ENCODE data around the gene TMEM184B.

TMEM184B gene

DNA sequence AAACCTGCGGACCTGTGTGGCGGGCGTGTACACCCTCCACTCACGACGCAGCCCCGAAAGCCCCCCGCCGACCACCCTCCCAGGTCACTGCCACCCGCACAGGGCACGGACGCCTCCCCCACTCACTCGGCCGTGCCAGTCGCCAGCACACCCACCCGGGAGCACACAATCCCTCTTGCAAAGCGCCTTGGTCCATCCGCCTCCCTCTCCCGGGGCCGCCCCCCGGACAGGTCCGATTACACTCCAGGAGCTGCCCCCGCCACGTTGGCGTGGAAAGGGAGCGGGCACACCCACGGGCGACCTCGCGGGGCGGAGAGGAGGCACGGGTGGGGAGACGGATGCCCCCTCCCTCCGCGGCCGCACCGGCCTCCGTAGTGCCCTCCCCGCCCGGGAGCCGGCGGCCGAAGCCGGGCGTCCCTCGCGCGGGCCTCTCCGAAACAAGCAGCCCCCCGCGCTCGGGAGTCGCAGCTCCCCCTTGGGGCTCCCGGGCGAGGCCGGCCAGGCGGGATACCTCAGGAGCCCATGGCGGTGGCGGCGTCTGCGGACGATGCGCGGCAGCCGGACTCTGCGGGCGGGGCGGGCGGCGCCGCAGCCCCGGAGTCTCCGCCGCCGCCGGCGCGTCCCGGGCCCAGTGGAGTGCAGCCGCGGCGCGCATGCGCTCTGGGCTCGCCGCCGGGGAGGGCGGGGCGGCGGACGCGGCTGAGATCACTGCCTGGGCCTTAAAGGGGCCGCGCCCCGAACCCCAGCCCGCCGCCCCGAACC, at the start of gene TMEM184B:
TSS of gene TMEM184B (minus strand) at position 638 of the 762 bp plus-strand sequence. CDS start 25,049 bp downstream, outside the sequence.
- peak; percentile 49 to 73 (median 62) for DNase-seq

DNA sequence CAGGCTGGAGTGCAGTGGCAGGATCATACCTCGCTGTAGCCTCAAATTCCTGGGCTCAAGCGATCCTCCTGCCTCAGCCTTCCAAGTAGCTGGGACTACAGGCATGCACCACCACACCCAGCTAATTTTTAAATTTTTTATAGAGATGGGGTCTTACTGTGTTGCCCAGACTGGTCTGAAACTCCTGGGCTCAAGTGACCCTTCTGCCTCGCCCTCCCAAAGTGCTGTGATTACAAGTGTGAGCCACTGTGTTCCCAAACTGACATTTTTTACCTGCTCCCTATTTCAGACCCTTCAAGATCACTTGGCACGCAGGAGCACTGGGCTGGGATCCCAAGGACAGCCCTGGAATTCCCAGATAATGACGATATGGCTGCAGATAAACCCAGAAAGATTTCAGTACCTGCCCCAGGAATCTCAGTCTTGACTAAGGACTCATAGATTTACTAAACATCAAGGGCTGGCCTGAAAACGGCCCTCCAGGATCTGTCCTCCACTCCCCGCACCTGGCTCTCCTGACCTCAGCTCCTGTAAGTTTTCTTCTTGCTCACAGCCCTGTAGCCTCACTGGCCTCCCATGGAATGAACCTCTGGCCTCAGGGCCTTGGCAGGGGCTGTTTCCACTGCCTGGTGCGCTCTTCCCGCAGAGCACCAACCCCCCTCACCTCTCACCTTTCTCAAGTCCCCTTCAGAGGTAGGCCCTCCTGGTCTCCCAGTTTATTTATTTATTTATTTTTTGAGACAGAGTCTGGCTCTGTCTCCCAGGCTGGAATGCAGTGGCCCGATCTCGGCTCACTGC, 48.0 kb upstream of the TMEM184B start:
- no peak for DNase-seq

DNA sequence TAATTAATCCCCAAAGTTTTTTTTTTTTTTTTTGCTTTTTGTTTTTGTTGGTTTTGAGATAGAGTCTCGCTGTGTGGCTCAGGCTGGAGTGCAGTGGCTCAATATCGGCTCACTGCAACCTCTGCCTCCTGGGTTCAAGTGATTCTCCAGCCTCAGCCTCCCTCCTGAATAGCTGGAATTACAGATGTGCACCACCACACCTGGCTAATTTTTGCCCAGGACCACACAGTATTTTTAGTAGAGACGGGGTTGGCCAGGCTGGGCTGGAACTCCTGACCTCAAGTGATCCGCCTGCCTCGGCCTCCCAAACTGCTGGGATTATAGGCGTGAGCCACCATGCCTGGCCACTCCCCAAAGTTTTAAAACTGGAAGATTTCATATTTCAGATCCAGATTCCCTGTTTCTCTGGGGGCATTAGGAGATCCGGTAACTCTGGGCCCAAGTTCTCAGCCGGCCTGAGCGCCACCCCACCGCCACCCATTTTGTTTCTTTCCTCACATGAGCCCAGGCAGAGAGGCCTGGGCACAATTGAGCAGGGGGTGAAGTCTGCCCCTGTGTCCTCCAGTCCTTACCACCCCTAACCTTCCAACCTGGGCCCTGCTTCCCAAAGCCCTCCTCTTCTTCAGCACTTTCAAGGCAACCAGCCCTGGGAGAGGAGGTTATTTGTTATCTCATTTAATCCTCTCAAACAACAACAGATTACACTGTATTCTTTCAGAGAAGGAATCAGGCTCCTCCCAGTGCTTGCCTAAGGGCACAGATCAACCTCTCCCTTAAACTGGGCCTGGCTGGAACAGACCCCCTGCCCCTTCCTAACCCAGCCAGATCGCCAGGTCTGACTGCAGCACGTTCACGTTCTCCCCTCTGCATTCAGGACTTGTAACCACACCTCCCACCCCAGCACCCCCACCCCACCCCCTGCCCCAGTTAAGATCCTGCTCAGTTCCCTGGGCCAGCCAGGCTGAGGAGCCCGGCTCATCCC, 46.3 kb upstream of the TMEM184B start:
- DNase-seq, result no peak

DNA sequence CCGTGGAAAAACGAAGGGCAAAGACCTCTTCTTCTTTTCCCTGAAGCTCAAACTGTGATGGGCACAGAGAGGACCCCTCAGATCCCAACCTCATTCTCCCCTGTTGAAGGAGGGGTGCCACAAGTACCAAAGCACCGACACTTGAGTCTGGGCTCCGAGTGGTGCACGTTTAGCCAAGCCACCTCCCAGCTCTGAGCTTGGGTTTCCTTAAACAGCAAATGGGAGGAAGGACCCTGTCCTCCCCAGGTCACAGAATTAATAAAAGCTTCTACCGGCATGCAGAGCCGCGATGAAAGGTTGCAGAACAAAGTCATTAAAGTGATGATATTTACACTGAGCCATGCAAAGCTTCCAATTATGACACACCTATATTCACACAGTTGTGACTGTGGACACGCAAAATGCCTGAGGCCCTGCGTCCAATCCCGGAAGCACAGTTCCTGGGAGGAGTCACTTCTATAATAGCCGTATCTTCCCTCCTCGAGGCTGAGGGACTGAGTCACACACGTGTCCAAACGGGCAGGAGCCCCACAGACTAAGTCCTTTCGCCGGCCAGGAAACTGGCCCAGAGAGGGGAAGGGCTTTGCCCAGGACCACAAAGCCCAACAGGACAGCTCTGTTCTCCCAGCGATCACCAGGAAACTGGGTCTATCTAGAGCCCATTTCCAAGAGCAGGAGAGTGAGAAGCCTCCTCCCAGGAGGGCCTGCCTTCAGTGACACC, 45.3 kb upstream of the TMEM184B start:
- DNase-seq, result no peak

DNA sequence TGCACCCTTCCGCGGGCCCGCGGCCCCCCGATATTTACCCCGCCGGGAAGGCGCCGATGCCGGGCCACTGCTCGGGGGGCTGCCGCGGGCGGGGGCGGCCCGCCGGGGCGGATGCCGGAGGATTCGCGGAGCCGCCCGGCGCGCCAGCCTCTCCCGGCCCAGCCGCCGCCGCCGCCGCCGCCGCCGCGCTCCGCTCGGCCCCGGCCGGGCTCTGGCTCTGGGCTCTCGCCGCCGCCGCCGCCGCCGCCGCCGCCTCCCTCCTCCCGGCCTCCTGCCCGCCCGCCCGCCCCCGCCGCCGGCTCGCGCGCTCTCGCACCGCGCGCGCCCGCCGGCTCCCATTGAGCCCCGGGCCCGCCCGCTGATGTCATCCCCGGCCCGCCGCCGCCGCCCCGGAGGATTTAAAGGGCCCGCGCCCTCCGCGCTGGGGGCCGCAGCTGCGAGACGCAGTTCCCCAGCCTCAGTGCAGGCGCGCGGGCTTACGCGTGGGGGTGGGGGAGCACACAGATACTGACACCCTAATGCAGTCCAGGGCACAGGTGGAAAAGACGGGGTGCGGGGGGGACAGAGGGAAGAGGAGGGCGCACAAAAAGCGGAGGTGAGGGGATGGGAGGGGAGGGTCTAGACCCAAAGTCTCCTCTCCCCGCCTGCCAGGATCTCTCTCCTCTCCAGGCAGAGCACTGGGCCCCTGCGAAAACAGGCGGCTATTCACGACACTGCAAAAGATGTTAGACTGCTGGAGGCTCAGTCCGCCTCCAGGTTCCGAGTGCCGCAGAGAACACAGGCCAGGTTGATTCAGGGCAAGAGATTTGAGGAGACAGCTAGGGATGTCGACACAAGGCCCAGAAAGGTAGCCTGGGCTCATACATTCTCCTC, 44.5 kb upstream of the TMEM184B start, which contains the start of gene CSNK1E:
TSS of gene CSNK1E (minus strand) at position 312 of the 873 bp plus-strand sequence. CDS start 3,276 bp downstream, outside the sequence.
- peak; percentile 29 to 58 (median 46) for DNase-seq

DNA sequence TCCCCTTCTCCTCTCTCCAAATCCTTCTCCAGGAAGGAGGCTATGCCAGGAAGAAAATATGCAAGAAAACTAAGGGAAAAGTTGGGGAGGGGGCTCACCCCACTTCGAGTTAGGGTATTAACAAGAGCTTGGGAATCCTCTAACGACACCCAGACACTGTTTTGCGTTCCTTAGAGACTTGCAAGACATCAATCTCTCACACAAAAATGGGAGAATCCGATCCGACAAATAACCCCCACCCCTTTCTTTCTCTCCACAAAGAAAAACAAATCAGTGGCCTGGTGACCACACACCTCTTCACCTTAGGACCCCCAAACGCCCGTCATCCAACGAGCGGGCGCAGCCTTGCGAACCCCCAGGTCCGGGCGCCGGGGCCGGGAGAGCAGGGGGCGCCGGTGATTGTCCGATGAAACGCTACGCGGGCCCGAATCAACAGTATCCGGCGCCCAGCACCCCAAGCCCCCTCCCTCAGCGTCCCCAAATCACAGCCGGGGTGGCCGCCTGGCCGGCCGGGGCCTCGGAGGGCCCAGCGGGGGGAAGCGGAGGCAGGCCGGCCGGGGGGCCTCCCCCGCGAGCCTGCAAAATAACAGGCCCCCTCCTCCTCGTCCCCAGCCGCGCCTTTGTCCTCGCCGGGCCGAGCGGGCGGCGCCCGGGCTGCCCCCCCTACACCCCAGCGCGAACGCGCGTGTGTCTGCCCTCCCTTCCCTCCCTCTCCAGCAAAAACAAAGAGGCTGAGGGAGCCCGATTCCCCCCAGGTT, 43.7 kb upstream of the TMEM184B start:
- DNase-seq, result no peak

DNA sequence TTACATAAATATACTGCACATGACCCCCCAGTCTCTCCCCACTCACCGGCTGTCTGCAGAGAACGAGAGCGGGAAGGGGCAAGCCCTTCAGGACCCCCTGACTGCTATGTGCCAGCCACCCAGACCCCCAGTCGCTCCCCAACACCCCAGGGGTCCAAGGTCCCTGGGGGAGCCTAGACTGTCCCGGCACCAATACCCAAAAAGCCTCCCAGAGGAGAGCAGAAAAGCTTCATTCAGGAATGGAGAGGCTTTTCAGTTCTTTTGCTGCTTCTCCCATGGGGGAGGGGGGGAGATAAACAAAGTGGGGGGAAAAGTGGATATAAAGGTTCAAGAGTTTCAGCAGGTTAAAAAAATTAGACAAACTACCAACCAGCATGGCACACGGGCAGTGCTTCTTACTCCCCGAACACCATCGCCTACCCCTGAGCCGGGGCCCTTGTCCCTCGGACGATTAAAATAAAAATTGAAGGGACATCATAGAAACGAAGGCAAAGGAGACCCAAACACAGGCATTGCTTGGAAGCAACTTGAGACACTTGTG, 43.1 kb upstream of the TMEM184B start:
- no peak for DNase-seq

DNA sequence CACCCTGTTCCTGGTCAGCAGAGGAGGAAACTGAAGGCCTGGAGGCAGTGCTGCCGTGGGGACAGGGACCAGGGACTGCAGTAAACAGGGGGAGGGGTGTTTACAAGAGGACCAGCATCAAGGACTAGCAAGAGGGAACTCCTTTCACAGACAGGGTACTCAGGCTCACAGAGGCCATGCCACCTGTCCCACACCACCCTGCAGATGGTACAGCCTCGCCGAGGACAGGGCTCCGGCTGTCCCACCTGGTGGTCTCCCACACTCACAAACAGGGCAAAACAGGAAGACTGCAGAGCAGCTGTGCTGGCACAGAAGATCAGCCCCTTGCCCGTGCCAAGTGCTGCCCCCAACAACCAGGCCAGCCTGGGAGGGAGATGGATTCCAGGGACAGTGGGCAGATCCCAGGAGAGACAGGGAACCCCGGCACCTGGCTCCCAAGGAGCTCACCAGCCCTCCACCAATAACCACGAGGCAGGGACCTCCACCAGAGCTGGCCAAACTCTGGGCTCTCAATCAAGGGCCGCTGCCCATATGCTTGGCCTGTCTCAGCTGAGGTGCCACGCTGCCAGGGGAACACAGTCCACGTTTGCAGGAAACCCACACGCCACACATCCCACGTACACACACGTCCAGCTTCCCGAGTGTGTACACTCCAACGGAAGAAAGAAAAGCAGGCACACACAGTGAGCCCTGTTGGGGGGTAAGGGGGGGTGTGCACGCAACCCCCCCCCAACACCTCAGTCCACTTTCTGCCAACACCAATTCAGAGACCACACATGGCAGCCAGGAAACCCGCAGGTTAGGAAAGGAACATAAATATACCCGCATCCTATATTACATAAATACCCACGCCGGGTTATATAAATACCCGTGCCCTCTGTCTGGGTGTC, 42.4 kb upstream of the TMEM184B start:
- no peak for DNase-seq

DNA sequence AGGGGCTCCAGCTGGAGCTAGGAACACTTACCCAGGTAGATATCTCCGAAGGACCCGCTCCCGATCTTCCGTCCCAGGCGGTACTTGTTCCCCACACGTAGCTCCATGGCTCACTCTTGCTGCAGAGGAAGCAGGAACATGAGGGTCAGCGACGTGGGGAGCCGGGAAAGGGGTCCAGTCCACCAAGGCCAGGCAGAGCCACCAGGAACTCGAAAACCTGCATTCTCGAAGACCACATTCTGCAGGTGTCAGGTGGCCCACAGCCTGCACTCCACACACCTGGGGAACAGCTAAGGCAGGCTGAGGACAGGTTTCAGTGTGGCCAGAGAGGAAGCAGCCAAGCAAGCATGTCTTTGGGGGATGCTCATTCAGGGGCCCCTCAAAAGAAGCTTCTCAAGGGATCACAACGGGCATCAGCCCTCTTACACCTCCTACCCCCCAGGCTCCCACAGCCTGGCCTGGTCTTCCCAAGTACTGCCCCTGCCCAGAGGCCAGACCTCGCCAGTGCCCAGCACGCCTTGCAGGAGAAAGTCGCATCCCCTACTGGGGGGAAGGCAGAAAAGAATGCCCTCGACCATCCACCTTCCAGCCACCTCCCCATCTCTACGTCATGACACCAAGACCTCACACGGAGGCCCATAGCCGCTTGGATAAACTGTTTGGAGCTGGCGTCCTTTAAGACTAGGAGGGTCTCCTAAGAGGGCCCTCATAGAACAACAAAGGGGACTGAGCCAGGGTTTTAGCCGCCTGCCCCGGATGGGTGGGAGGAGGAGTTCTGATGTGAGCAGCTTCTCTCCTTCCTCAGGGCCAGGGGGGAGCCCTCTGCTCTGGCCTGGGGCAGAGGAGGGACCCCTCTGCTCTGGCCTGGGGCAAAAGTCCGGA, 41.5 kb upstream of the TMEM184B start:
- DNase-seq, result no peak

DNA sequence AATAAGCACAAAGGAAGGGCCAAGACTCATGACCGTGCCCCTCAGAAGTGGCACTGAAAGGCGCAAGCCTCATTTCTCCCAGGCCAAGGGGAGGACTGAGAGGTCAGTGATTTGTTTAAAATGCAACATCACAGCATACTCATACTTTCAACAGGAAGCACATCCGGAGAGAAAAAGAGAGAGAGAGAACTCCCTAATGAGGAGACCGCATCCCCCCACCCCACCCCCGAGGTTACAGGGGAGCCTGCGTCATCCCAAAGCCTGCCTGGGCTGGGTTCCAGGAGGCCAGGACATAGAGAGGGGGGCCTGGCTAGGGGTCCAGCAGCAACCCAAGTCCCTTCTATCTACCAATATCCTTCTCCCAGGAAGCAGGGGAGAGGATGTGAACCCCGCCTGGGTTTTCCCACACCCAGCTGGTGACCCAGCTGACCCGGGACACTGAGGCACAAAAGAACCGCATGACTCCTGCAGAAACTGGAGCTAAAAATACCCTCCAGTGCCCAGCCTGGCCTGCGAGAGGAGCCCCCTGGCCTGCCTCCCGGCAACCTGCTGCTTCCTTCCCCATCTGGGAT, 40.7 kb upstream of the TMEM184B start:
- DNase-seq, result no peak

DNA sequence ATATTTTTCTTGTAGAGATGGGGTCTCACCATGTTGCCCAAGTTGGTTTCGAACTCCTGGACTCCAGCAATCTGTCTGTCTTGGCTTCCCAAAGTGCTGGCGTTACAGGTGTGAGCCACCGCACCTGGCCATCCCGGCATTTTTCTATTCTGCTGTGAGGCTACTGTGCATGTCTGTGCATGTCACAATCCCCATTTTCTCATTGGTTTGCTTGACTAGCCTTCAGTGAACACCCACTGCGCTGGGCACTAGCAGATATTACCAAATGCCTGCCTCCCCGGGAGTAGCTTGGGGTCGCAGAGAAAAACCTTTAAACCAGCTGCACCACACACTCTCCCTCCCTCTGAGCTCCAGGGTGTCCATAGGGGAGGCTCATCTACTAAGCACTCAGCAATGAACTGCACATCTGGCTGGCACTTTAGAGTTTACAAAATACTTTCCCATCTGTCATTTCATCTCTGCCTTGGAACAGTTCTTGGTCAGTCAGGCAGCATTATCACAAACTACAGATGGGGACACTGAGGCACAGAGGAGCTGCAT, 39.5 kb upstream of the TMEM184B start:
- no peak for DNase-seq

DNA sequence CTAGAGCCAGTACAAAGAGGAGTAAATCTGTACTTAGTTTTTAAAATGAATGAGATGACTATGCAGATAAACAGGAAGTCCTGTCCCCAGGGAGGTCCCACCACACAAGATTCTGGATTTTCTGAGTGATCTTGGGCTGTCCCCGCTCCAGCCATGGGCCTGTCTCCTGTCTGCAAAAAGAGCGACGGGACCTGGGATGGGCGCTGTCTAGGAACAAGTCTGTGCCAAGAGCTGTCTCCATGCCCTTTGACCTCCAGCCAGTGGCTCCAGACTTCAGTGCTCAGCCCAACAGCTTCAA, 38.5 kb upstream of the TMEM184B start:
- DNase-seq, result no peak

DNA sequence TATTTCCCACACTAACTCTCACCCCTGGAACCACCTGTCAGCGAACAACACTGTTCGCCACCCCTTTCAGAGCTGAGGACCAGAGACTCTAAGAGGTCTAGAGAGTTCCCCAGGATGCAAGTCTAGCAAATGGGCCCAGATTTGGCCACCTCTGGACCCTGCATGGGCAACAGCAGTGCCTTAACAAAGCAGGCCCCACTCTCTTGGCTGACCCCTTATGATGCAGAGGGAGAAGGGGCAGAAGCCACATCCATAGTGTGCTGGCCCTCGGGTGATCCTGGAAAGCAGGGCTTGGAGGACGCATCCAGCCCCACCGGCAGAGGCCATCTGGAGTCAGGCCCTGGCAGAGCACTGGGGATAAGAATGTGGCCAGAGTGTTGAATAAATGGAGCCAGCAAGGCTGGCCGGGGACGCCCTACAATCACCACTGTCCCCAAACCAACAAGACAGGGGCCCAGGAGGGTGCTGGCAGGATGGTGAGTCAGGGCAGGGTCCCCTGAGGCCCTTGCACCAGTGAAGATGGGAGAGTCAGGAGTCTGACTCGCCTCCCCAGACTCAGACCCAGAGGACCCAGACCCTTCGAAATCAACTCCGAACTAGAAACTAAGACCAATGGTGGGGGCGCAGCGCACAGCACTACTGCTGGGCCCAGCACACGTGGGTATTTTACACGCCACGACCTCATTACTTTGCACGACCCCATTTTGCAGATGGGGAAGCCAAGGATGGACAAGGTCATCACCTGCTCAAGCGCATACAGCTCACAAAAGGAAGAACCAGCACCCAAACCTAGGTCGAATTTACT, 37.9 kb upstream of the TMEM184B start:
- DNase-seq, result no peak

DNA sequence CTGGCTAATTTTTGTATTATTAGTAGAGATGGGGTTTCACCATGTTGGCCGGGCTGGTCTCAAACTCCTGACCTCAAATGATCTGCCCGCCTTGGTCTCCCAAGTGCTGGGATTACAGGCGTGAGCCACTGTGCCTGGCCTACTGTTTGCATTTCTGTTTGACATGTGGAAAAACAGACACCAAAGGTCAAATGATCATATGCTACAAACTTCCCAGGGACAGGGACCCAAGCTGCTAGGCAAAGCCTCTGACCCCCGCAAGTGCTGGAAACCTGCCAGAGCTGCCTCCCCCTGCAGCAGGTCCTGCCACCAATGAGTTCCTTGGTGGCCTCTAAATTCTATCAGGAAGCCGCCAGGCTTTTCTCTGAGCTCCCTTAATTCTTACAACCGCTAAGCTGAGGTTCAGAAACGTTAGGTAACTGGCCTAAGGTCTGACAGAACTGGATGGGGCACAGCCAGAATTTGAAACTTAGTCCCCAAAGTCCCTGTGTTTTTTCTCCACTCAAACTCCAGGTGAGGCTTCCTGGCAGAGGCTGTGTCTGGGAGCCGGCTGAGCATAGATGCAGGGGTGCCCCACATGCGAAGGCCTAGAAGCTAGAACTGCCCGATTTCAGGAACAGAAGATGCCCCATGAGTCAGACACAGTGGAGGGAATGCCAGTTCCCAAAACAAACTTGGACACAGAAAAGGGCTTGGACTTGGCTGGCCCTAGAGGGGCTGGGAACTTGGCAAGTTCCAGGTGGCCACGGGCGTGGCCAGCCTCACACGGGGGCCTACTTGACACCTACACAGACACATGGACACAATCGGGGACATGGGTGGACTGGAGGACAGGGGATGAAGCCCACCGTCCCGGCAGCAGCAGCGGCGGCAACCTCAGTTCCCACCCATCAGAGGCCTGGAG, 37.1 kb upstream of the TMEM184B start:
- no peak for DNase-seq

DNA sequence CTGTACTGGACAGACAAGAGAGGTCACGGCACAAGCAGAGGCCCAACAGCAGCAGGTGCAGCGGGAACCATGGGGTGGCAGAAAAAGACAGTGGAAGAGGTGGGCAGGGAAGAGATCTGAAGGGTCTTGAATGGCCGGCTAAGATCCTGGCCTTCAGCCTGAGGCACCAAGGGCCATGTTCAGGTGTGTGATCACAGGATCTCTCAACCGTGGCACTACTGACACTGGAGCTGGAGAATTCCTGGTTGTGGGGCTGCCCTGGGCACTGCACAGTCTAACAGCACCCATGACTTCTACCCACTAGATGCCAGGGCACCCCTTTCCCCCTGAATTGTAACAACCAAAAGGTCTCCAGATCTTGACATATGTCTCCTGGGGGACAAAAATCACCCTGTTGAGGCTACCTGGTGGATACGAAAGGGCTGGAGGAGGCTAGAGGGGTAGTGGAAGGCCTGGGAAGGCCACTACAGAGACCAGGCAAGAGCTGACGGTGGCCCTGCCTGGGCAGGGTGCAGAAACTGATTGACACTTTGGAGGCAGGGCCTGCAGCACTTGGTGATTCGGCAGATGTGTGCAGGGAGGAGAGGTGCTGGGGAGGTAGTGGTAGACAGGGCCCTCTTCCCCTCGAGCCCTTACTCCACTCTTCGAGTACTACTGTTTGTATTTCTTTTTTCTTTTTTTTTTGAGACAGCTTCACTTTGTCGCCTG, 36.1 kb upstream of the TMEM184B start:
- no peak for DNase-seq
